ENCODE data around the gene TBC1D19. TPM values are rescaled to one million over a fixed set of nuclear protein-coding genes. Genes with fewer than 3 reads are reported as not detected.

Gene TBC1D19
- total and polyA plus RNA-seq, 2 donors (not counting 1 experiment from before 2014, with no cell fraction given), result 1.8 to 11.0 TPM

DNA sequence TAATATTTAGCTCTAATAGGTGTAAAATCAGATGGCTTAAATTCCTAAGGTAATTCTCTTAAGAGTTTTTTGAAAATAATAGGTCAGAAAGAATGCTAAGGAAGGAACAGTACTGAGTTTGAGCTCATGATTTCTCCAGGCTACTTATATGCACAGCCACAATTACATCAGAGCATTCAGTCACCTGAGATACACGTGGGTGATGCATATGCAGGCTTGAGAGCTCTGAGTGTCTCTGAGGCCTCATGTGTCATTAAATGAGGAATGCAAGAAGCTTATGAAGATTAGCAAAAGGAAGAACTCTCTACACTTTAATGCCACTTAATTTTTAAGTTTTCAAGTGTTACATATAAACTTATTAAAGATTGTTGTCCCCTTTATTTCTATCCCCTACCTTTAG, 152.7 kb downstream of the TBC1D19 start:
- no peaks in the 10 kb centered on the region for H4K20me1 ChIP-seq (ENCODE audit: control insufficient read depth, insufficient read depth, low read length, poor library complexity, severe bottlenecking)
- DNase-seq (no peak), ATAC-seq (ENCODE audit: low read depth) (no peak)
- POLR2A ChIA-PET, result no interaction called here
- H3K27me3 Mint-ChIP-seq, result no peaks in the 10 kb centered on the region
- H3K9me3 ChIP-seq (ENCODE audit: control extremely low read depth in 1 of 3, control insufficient read depth in 2 of 3, insufficient read depth in 1 of 3, low read length in 2 of 3), result peaks cover 0 to 1% (median 0%) of the 10 kb centered on the region in 3 donors
- H3K79me2 ChIP-seq (ENCODE audit: control insufficient read depth, insufficient read depth, low read length), result no peaks in the 10 kb centered on the region
- H3K36me3 ChIP-seq (replicated peaks in 1 of 2; ENCODE audit: control extremely low read depth in 1 of 2, control insufficient read depth in 1 of 2, extremely low read depth in 1 of 2, insufficient read depth in 2 of 2, low read length in 1 of 2), result peaks cover 0 to 1% of the 10 kb centered on the region in 2 experiments
- H3K9me3 Mint-ChIP-seq (ENCODE audit: insufficient read depth), result no peaks in the 10 kb centered on the region
- intact Hi-C loops (cut with micrococcal nuclease), result no loop called here
- H3K4me1 Mint-ChIP-seq, result no peaks in the 10 kb centered on the region
- no peak overlapping the region for H2AFZ ChIP-seq (ENCODE audit: insufficient read depth, low read depth, low read length, poor library complexity, severe bottlenecking)
- no peak overlapping the region for H3K27ac Mint-ChIP-seq
- no peak overlapping the region for H3K27ac ChIP-seq (ENCODE audit: low read length in 2 of 2)
- no peaks in the 10 kb centered on the region for H3K4me1 ChIP-seq (ENCODE audit: control insufficient read depth in 2 of 2, insufficient read depth in 2 of 2, low read length in 2 of 2)
- no peak overlapping the region for H3K9ac ChIP-seq (ENCODE audit: low read length)
- no peaks in the 10 kb centered on the region for H3K27me3 ChIP-seq (replicated peaks in 1 of 4; ENCODE audit: control extremely low read depth in 1 of 4, control insufficient read depth in 3 of 4, insufficient read depth in 4 of 4, low read length in 3 of 4)
- H3K4me3 ChIP-seq (ENCODE audit: control extremely low read depth in 1 of 5, extremely low read depth in 1 of 5, insufficient read depth in 1 of 5, low read depth in 2 of 5, low read length in 4 of 5), result no peak overlapping the region
- WGBS (ENCODE audit: insufficient coverage), result no CpG with 5 or more reads among the region's 1 CpG
- CTCF ChIA-PET, result no interaction called here
- no peak overlapping the region for H3K4me2 ChIP-seq (replicated peaks; ENCODE audit: low read depth, low read length, poor library complexity, severe bottlenecking)
- TF ChIP-seq, protein P1, sequence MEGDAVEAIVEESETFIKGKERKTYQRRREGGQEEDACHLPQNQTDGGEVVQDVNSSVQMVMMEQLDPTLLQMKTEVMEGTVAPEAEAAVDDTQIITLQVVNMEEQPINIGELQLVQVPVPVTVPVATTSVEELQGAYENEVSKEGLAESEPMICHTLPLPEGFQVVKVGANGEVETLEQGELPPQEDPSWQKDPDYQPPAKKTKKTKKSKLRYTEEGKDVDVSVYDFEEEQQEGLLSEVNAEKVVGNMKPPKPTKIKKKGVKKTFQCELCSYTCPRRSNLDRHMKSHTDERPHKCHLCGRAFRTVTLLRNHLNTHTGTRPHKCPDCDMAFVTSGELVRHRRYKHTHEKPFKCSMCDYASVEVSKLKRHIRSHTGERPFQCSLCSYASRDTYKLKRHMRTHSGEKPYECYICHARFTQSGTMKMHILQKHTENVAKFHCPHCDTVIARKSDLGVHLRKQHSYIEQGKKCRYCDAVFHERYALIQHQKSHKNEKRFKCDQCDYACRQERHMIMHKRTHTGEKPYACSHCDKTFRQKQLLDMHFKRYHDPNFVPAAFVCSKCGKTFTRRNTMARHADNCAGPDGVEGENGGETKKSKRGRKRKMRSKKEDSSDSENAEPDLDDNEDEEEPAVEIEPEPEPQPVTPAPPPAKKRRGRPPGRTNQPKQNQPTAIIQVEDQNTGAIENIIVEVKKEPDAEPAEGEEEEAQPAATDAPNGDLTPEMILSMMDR (IDR thresholded peaks at IDR 0.05), result no peak
- no peak for TF ChIP-seq EZH2 (IDR thresholded peaks at IDR 0.05; ENCODE audit: borderline replicate concordance, insufficient read depth, low read depth, low read length, poor library complexity, severe bottlenecking)
- H3K4me3 Mint-ChIP-seq, result no peak overlapping the region

DNA sequence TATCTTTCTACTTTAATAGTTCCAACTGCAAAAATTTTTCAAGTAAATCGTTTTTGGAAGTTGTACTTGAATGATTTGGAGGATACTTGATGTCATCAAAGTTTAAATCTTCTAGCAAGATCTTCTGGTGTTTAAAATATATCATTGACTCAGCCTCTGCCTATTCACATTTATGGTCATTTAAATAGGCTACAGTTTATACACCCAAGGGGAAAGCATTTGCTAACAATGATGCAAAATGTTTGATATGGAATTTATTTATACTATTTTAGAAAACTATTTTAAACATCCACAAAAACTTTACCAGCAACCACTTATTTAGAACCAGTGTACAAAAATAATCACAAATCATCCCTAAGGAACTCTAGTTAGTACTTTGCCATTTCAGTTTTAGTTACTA, 153.5 kb downstream of the TBC1D19 start:
- Histone ChIP-seq H3K4me3 (ENCODE audit: control extremely low read depth in 1 of 5, extremely low read depth in 1 of 5, insufficient read depth in 1 of 5, low read depth in 2 of 5, low read length in 4 of 5) (no peak overlapping the region), H4K20me1 (ENCODE audit: control insufficient read depth, insufficient read depth, low read length, poor library complexity, severe bottlenecking) (no peaks in the 10 kb centered on the region), H3K4me2 (replicated peaks; ENCODE audit: low read depth, low read length, poor library complexity, severe bottlenecking) (no peak overlapping the region), H3K9ac (ENCODE audit: low read length) (no peak overlapping the region), H3K79me2 (ENCODE audit: control insufficient read depth, insufficient read depth, low read length) (no peaks in the 10 kb centered on the region), H3K36me3 (replicated peaks in 1 of 2; ENCODE audit: control extremely low read depth in 1 of 2, control insufficient read depth in 1 of 2, extremely low read depth in 1 of 2, insufficient read depth in 2 of 2, low read length in 1 of 2) (peaks cover 0 to 1% of the 10 kb centered on the region in 2 experiments), H2AFZ (ENCODE audit: insufficient read depth, low read depth, low read length, poor library complexity, severe bottlenecking) (no peak overlapping the region), H3K27ac (ENCODE audit: low read length in 2 of 2) (no peak overlapping the region), H3K9me3 (ENCODE audit: control extremely low read depth in 1 of 3, control insufficient read depth in 2 of 3, insufficient read depth in 1 of 3, low read length in 2 of 3) (peaks cover 0 to 1% (median 0%) of the 10 kb centered on the region in 3 donors), H3K4me1 (ENCODE audit: control insufficient read depth in 2 of 2, insufficient read depth in 2 of 2, low read length in 2 of 2) (no peaks in the 10 kb centered on the region), H3K27me3 (replicated peaks in 1 of 4; ENCODE audit: control extremely low read depth in 1 of 4, control insufficient read depth in 3 of 4, insufficient read depth in 4 of 4, low read length in 3 of 4) (no peaks in the 10 kb centered on the region)
- intact Hi-C loops (cut with micrococcal nuclease), result no loop called here
- no CpG with 5 or more reads among the region's 1 CpG for WGBS (ENCODE audit: insufficient coverage)
- Mint-ChIP-seq H3K4me1 (no peaks in the 10 kb centered on the region), H3K27ac (no peak overlapping the region), H3K27me3 (no peaks in the 10 kb centered on the region), H3K4me3 (no peak overlapping the region), H3K9me3 (ENCODE audit: insufficient read depth) (no peaks in the 10 kb centered on the region)
- DNase-seq (no peak), ATAC-seq (ENCODE audit: low read depth) (no peak)
- ChIA-PET CTCF (no interaction called here), POLR2A (no interaction called here)
- TF ChIP-seq, protein P1 (IDR thresholded peaks at IDR 0.05), result no peak
- no peak for TF ChIP-seq EZH2 (IDR thresholded peaks at IDR 0.05; ENCODE audit: borderline replicate concordance, insufficient read depth, low read depth, low read length, poor library complexity, severe bottlenecking)
